Upper lobe of left lung (tissue), 6 donors: Measurements from ENCODE around the gene SLC23A2. TPM values are rescaled to one million over a fixed set of nuclear protein-coding genes. Genes with fewer than 3 reads are reported as not detected.
A peak's percentile ranks its signal among the peaks of the same experiment; 100 is the strongest.

Experiments used
- ATAC-seq, 2 donors: fragments of 200-7000 bp; cut with Tn5 transposase; one replicate each; pipeline ENCODE4 v1.9.1; 2022; ENCODE audit warnings: mild to moderate bottlenecking in 2 of 2, moderate library complexity in 2 of 2; ENCODE audit not compliant: low FRiP score in 2 of 2
- DNase-seq, 2 donors: peaks; one replicate each; pipeline ENCODE4 v3.0.0-alpha.2; 2019 to 2020
- H3K27ac ChIP-seq, 4 donors: fragments of 200-600 bp; sonication (generic); one replicate each; pipeline ENCODE4 v1.5.1; 2016 to 2019
- H3K27me3 ChIP-seq, 4 donors: fragments of 200-600 bp; sonication (generic); one replicate each; pipeline ENCODE4 v1.5.1; 2017 to 2019
- H3K36me3 ChIP-seq, 4 donors: fragments of 200-600 bp; sonication (generic); one replicate each; pipeline ENCODE4 v1.5.1; 2016 to 2019
- H3K4me1 ChIP-seq, 4 donors: fragments of 200-600 bp; sonication (generic); one replicate each; pipeline ENCODE4 v1.5.1; 2018 to 2019
- H3K4me3 ChIP-seq, 4 donors: fragments of 200-600 bp; sonication (generic); one replicate each; pipeline ENCODE4 v1.5.1; 2017 to 2019; ENCODE audit warnings: mild to moderate bottlenecking in 2 of 4, moderate library complexity in 1 of 4
- H3K9me3 ChIP-seq, 4 donors: fragments of 200-600 bp; sonication (generic); one replicate each; pipeline ENCODE4 v1.5.1; 2018 to 2019
- EP300 ChIP-seq, 4 donors: sonication (generic); formaldehyde crosslinking; IDR thresholded peaks; one replicate each; pipeline ENCODE4 v1.5.1; 2017; ENCODE audit warnings: antibody characterized with exemption in 4 of 4, control low read depth in 2 of 4
- POLR2A ChIP-seq, 4 donors: fragments of 450-650 bp; IDR thresholded peaks; one replicate each; pipeline ENCODE4 v1.5.1; 2016 to 2017; ENCODE audit warnings: antibody characterized with exemption in 4 of 4, mild to moderate bottlenecking in 2 of 4
- POLR2AphosphoS5 ChIP-seq, 2 donors: sonication (generic); formaldehyde crosslinking; IDR thresholded peaks; one replicate each; pipeline ENCODE4 v1.5.1; 2017; ENCODE audit warnings: antibody characterized with exemption in 2 of 2
- WGBS, 2 donors: methylation state at CpG; one replicate each; pipeline ENCODE4 v1.1.5; 2017 to 2018; 5-methylcytosine and 5-hydroxymethylcytosine counted together
- total RNA-seq, 6 donors: library from RNA; depleted of rRNA in 4 of 6; stranded (reverse); fragments of >200 nt in 4 of 6; gene quantifications; one replicate each; pipeline versions ENCODE4 v1.1.0 to v1.2.1, GENCODE V29; 2016 to 2021
- TF ChIP-seq, protein P1 (sequence below), 6 experiments: fragments of 450-650 bp in 4 of 6; fragments of 200-600 bp in 2 of 6; sonication (generic) in 2 of 6; IDR thresholded peaks; one replicate each; pipeline ENCODE4 v1.5.1; 2016 to 2019; ENCODE audit warnings: antibody characterized with exemption in 6 of 6
- donor health status: DM: no; HTN: no; CAD: no; lungs with moderate emphysema.
- donor health status: DM: no; HTN: yes; CAD: no; lungs with severe emphysema.

The SLC23A2 gene
- total RNA-seq, 6 donors from 2014 or later, result 13.1 to 26.2 (median 19.2) TPM

GRCh38 chr20:4950841-4951240, 50.5 kb downstream of the SLC23A2 start:
- peaks cover 0 to 8% (median 0%) of the 10 kb centered on the region in 4 donors for H3K36me3 ChIP-seq
- no peaks in the 10 kb centered on the region for H3K27me3 ChIP-seq
- H3K4me1 ChIP-seq, result peaks cover 9 to 39% (median 20%) of the 10 kb centered on the region in 4 donors
- peak overlapping the region in 2 of 4 donors; percentile 56 to 58 for H3K27ac ChIP-seq
- TF ChIP-seq EP300 (IDR thresholded peaks at IDR 0.05) (no peak), POLR2A (IDR thresholded peaks at IDR 0.05) (no peak), POLR2AphosphoS5 (IDR thresholded peaks at IDR 0.05) (no peak)
- TF ChIP-seq, protein P1, sequence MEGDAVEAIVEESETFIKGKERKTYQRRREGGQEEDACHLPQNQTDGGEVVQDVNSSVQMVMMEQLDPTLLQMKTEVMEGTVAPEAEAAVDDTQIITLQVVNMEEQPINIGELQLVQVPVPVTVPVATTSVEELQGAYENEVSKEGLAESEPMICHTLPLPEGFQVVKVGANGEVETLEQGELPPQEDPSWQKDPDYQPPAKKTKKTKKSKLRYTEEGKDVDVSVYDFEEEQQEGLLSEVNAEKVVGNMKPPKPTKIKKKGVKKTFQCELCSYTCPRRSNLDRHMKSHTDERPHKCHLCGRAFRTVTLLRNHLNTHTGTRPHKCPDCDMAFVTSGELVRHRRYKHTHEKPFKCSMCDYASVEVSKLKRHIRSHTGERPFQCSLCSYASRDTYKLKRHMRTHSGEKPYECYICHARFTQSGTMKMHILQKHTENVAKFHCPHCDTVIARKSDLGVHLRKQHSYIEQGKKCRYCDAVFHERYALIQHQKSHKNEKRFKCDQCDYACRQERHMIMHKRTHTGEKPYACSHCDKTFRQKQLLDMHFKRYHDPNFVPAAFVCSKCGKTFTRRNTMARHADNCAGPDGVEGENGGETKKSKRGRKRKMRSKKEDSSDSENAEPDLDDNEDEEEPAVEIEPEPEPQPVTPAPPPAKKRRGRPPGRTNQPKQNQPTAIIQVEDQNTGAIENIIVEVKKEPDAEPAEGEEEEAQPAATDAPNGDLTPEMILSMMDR (IDR thresholded peaks at IDR 0.05), result no peak
- no peak overlapping the region for H3K4me3 ChIP-seq
- ATAC-seq (no peak), DNase-seq (no peak)
- H3K9me3 ChIP-seq, result no peaks in the 10 kb centered on the region
- WGBS, 2 donors, result 91 to 98% methylated on average over 4 of the region's 4 CpGs

DNA sequence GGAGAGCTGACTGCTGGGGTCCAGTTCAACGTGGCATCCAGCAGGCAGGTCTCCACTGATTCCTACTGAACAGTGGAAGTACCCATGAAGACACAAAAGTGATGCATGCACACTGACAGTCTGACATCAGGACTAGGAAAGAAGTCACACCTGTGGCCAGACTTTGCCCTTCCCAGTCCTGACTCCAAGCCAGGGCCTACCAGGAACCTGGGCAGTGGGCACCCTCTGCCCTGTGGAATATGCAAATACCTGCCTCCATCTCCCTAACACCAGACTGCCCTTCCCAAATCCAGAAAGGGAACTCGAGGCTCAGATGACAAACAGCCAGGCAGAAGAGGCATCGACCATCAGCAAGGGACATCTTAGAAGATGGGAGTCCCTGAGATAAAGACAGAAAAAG, 50.9 kb downstream of the SLC23A2 start:
- DNase-seq (no peak), ATAC-seq (no peak)
- WGBS, 2 donors, result 63% methylated on average over 3 of the region's 3 CpGs
- Histone ChIP-seq H3K27me3 (no peaks in the 10 kb centered on the region), H3K4me3 (no peak overlapping the region), H3K9me3 (no peaks in the 10 kb centered on the region), H3K27ac (peak overlapping the region in 1 of 4 donors; percentile 56), H3K4me1 (peaks cover 9 to 39% (median 20%) of the 10 kb centered on the region in 4 donors), H3K36me3 (peaks cover 0 to 8% (median 0%) of the 10 kb centered on the region in 4 donors)
- TF ChIP-seq EP300 (IDR thresholded peaks at IDR 0.05) (no peak), POLR2A (IDR thresholded peaks at IDR 0.05) (no peak), POLR2AphosphoS5 (IDR thresholded peaks at IDR 0.05) (no peak)
- TF ChIP-seq, protein P1 (IDR thresholded peaks at IDR 0.05), result no peak

- ATAC-seq, result peak; percentile 69 to 83
- Histone ChIP-seq H3K4me1 (peaks cover 9 to 39% (median 20%) of the 10 kb centered on the region in 4 donors), H3K36me3 (peaks cover 0 to 8% (median 0%) of the 10 kb centered on the region in 4 donors), H3K27me3 (no peaks in the 10 kb centered on the region), H3K9me3 (no peaks in the 10 kb centered on the region), H3K4me3 (peak overlapping the region in 1 of 4 donors; percentile 6), H3K27ac (peak overlapping the region in 1 of 4 donors; percentile 22)
- TF ChIP-seq, protein P1 (IDR thresholded peaks at IDR 0.05), result peak; percentile 47 to 83 (median 68)
- TF ChIP-seq POLR2AphosphoS5 (IDR thresholded peaks at IDR 0.05) (no peak), EP300 (IDR thresholded peaks at IDR 0.05) (no peak), POLR2A (IDR thresholded peaks at IDR 0.05) (no peak)
- WGBS, 2 donors, result 23 to 51% methylated on average over 6 of the region's 6 CpGs
- DNase-seq, result no peak
These were observed 51.5 kb downstream of the SLC23A2 start for GRCh38 chr20:4949833-4950178.

GRCh38 chr20:4947817-4948559, 53.3 kb downstream of the SLC23A2 start:
- Histone ChIP-seq H3K27ac (no peak overlapping the region), H3K4me3 (no peak overlapping the region), H3K36me3 (peaks cover 0 to 8% (median 0%) of the 10 kb centered on the region in 4 donors), H3K4me1 (peaks cover 9 to 39% (median 20%) of the 10 kb centered on the region in 4 donors), H3K9me3 (no peaks in the 10 kb centered on the region), H3K27me3 (no peaks in the 10 kb centered on the region)
- no peak for DNase-seq
- 73 to 76% methylated on average over 3 of the region's 3 CpGs for WGBS, 2 donors
- ATAC-seq, result no peak
- no peak for TF ChIP-seq POLR2AphosphoS5 (IDR thresholded peaks at IDR 0.05)
- TF ChIP-seq, protein P1 (IDR thresholded peaks at IDR 0.05), result peak in 2 of 6 experiments; percentile 9 to 11
